ENCODE measurements around the gene OTULIN. TPM values are rescaled to one million over a fixed set of nuclear protein-coding genes. Genes with fewer than 3 reads are reported as not detected.

Gene OTULIN
- polyA plus RNA-seq, 1 donor (not counting 4 experiments of a cell fraction or from before 2014, with no cell fraction given), result 18.3 TPM

- no peak overlapping the region for H2AFZ ChIP-seq (ENCODE audit: control insufficient read depth, low read length)
- DNase-seq (ENCODE audit: low read depth, low spot score) (no peak), FAIRE-seq (no peak)
- H3K27me3 ChIP-seq (ENCODE audit: control insufficient read depth, extremely low read depth, insufficient read depth, low read length), result no peaks in the 10 kb centered on the region
- no peaks in the 10 kb centered on the region for H4K20me1 ChIP-seq (ENCODE audit: control insufficient read depth, extremely low read depth, insufficient read depth, low read length)
- no peak overlapping the region for H3K27ac ChIP-seq (ENCODE audit: control insufficient read depth, insufficient read depth, low read length)
- no peak overlapping the region for H3K4me2 ChIP-seq (ENCODE audit: control insufficient read depth, extremely low read depth, insufficient read depth, low read depth, low read length)
- H3K4me3 ChIP-seq (ENCODE audit: control insufficient read depth in 2 of 3, extremely low read depth in 1 of 3, insufficient read depth in 2 of 3, low read depth in 1 of 3, low read length in 3 of 3), result no peak overlapping the region
- no peak for TF ChIP-seq CTCF (optimal IDR thresholded peaks at IDR 0.05 in 1 of 3, IDR thresholded peaks at IDR 0.05 in 1 of 3, conservative IDR thresholded peaks at IDR 0.05 in 1 of 3; ENCODE audit: extremely low read depth in 1 of 3, insufficient read depth in 2 of 3, low read length in 3 of 3)
- no peak for TF ChIP-seq EZH2 (IDR thresholded peaks at IDR 0.05; ENCODE audit: low read length)
- no peaks in the 10 kb centered on the region for H3K4me1 ChIP-seq (ENCODE audit: control insufficient read depth, extremely low read depth, insufficient read depth, low read length)
- no peaks in the 10 kb centered on the region for H3K9me1 ChIP-seq (ENCODE audit: control insufficient read depth, extremely low read depth, insufficient read depth, low read length)
- H3K36me3 ChIP-seq (ENCODE audit: control insufficient read depth in 2 of 2, extremely low read depth in 1 of 2, insufficient read depth in 2 of 2, low read length in 2 of 2), result no peaks in the 10 kb centered on the region
- no peaks in the 10 kb centered on the region for H3K9me3 ChIP-seq (ENCODE audit: control insufficient read depth, low read depth, low read length)
- H3K79me2 ChIP-seq (ENCODE audit: control insufficient read depth, insufficient read depth, low read length), result no peaks in the 10 kb centered on the region
- dilution Hi-C loops (cut with MboI; ENCODE audit: extremely low pct_ligation_motif_present, low sequenced_read_pairs), result no loop called here
- no peak overlapping the region for H3K9ac ChIP-seq (ENCODE audit: control insufficient read depth, extremely low read depth, insufficient read depth, low read length)
Measured at GRCh38 chr5:14635656-14636055, 28.9 kb upstream of the OTULIN start.

- Histone ChIP-seq H2AFZ (ENCODE audit: control insufficient read depth, low read length) (no peak overlapping the region), H3K4me1 (ENCODE audit: control insufficient read depth, extremely low read depth, insufficient read depth, low read length) (no peaks in the 10 kb centered on the region), H3K27ac (ENCODE audit: control insufficient read depth, insufficient read depth, low read length) (no peak overlapping the region), H3K36me3 (ENCODE audit: control insufficient read depth in 2 of 2, extremely low read depth in 1 of 2, insufficient read depth in 2 of 2, low read length in 2 of 2) (no peaks in the 10 kb centered on the region), H3K27me3 (ENCODE audit: control insufficient read depth, extremely low read depth, insufficient read depth, low read length) (peaks cover 3% of the 10 kb centered on the region), H3K79me2 (ENCODE audit: control insufficient read depth, insufficient read depth, low read length) (no peaks in the 10 kb centered on the region), H3K4me3 (ENCODE audit: control insufficient read depth in 2 of 3, extremely low read depth in 1 of 3, insufficient read depth in 2 of 3, low read depth in 1 of 3, low read length in 3 of 3) (no peak overlapping the region), H3K9ac (ENCODE audit: control insufficient read depth, extremely low read depth, insufficient read depth, low read length) (no peak overlapping the region), H3K4me2 (ENCODE audit: control insufficient read depth, extremely low read depth, insufficient read depth, low read depth, low read length) (no peak overlapping the region), H3K9me1 (ENCODE audit: control insufficient read depth, extremely low read depth, insufficient read depth, low read length) (no peaks in the 10 kb centered on the region), H3K9me3 (ENCODE audit: control insufficient read depth, low read depth, low read length) (no peaks in the 10 kb centered on the region), H4K20me1 (ENCODE audit: control insufficient read depth, extremely low read depth, insufficient read depth, low read length) (no peaks in the 10 kb centered on the region)
- FAIRE-seq (no peak), DNase-seq (ENCODE audit: low read depth, low spot score) (no peak)
- dilution Hi-C loops (cut with MboI; ENCODE audit: extremely low pct_ligation_motif_present, low sequenced_read_pairs), result no loop called here
- no peak for TF ChIP-seq EZH2 (IDR thresholded peaks at IDR 0.05; ENCODE audit: low read length)
- no peak for TF ChIP-seq CTCF (optimal IDR thresholded peaks at IDR 0.05 in 1 of 3, IDR thresholded peaks at IDR 0.05 in 1 of 3, conservative IDR thresholded peaks at IDR 0.05 in 1 of 3; ENCODE audit: extremely low read depth in 1 of 3, insufficient read depth in 2 of 3, low read length in 3 of 3)
Measured at GRCh38 chr5:14640765-14641164, 23.8 kb upstream of the OTULIN start.
